Measurements from ENCODE around the gene PLET1. TPM values are rescaled to one million over a fixed set of nuclear protein-coding genes. Genes with fewer than 3 reads are reported as not detected.

The PLET1 gene
- polyA plus RNA-seq, 4 donors: 0.13 TPM; not detected in 3

DNA sequence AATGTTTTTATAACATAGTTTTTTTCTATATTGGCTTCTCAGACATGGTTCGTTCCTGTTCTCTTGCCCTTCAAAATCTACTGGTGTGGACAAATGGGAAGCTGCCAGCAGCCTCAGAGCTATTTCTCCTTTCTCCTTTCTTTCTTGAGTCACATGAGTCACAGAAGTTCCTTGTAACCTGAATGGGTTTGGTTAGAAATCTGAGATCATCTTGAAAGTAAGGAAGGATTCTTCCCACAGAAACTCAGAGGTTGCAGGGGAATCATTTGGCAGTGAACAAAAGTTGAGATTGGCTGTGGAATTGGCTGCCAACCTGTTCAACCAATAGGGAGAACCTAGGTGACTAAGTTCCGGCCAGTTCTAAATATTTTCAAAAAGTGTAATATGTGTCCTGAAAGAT is 12.5 kb downstream of the PLET1 start:
- DNase-seq (ENCODE audit: low read depth in 4 of 4, low spot score in 2 of 4): no peak

DNA sequence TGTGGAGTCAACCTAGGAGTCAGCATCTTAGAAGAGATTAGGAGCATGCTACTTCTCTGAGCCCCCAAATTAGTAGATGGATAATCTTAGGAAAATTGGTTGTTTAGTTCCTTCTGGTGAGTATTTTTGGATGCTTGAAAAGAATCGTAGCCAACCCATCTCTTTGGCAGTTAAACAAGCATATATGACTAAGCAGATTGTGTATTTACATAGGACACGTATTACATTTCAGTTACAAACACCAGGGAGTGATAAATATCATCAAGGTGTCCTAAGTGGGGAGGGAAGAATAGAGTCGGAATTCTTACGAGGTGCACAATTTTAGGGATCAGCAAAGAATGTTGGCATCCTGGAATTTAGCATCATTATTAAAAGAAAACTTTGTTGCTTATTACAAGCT is 13.5 kb downstream of the PLET1 start:
- DNase-seq (ENCODE audit: low read depth in 4 of 4, low spot score in 2 of 4): no peak

DNA sequence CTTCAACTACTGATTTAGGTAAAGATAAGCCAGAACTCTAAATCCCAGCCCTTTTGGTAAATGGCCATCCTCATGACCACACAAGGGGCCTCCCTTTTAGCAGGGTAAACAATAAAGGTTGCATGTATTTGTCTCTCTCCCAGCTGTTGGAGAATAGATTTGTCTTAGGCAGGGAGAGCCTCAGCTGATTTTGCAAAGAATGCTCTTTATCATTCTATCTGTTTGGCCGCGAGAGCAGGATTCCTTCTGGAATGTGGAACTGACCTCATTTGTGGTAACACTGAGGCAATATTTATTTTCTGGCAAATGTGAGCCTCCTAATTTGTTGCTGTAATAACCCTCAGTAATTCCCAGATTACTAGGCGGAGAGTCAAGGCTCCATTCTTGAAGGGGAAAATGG is 19.2 kb downstream of the PLET1 start:
- no peak for DNase-seq (ENCODE audit: low read depth in 4 of 4, low spot score in 2 of 4)

DNA sequence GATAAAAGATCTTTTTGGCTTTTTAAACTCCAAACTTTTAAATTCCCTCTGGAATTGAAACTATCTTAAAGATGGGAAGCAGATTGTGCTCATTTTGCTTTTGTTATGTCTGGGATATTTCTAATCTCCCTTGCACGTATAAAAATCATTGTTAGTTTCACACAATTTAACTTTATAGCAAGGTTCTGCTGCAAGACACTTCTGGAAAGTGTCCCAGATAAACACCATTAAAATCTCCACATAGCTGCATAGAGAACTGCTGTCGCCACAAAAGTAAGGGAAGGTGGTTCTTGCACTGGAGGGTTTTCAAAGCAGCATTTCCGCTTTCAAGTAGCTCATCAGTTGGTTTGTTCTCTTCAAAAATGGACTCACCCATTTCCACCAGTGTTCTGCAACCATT is 22.6 kb downstream of the PLET1 start:
- no peak for DNase-seq (ENCODE audit: low read depth in 4 of 4, low spot score in 2 of 4)

GRCh38 chr11:112237451-112237850 is 23.2 kb downstream of the PLET1 start:
- DNase-seq (ENCODE audit: low read depth in 4 of 4, low spot score in 2 of 4): no peak

DNA sequence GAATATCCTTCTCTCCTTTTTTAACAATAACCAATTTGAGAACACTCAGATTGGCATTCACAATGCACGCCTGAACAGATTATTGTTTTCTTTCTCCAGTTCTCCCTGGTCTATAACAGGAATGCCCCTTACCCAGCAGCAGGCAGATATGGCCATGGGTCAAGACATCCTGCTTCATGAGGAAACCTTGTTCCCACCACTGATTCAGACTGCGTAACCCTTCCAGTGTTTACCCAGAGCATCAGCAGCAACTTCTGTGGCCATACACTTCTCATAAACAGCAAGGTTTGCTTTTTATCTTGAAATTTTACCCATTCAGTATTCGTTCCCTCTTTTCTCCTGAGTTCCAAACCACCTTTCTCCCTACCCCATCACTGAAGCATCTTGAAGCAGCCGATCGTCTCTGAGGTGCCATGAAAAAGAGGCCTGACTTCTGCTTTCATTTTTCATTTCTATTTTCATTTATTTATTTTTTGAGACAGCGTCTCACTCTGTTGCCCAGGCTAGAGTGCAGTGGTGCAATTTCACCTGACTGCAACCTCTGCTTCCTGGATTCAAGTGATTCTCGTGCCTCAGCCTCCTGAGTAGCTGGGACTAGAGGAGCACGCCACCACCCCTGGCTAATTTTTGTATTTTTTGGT is 24.8 kb downstream of the PLET1 start:
- DNase-seq (ENCODE audit: low read depth in 4 of 4, low spot score in 2 of 4): no peak

GRCh38 chr11:112231952-112232351 is 28.7 kb downstream of the PLET1 start:
- no peak for DNase-seq (ENCODE audit: low read depth in 4 of 4, low spot score in 2 of 4)

- DNase-seq (ENCODE audit: low read depth in 4 of 4, low spot score in 2 of 4): no peak
These were observed 30.8 kb downstream of the PLET1 start for GRCh38 chr11:112229746-112230433.

DNA sequence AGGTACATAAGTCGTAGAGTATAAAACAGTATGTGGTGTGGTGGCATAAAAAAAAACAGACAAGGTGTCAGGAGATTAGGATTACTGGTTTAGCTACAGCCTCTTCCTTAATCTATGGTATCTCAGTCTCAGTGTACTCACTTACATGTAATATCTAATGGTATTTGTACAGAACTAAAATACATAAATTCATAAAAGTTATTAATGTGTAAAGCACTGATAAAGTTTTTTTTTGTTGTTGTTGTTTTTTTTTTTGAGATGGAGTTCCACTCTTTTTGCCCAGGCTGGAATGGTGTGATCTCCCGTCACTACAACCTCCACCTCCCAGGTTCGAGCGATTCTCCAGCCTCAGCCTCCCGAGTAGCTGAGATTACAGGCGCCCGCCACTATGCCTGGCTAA is 31.5 kb downstream of the PLET1 start:
- DNase-seq (ENCODE audit: low read depth in 4 of 4, low spot score in 2 of 4): no peak

DNA sequence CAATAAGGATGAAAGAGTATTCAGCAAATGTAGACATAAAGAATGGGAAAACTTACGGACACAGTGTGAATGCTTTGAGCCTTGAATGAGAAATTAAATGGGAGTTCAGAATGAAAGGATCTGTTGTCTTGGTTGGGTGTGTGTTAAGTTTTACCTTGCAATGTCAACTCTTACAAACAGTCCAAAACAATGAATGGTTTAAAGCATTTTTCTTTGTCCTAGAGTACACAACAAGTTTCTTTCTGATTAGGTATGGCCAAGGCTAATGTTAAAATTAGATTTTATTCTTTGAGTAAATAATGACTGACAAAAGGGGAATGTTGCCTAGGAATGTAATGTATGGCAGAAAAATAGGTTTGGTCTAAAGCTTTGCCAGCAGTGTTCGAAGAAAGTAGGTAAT is 32.0 kb downstream of the PLET1 start:
- no peak for DNase-seq (ENCODE audit: low read depth in 4 of 4, low spot score in 2 of 4)

- no peak for DNase-seq (ENCODE audit: low read depth in 4 of 4, low spot score in 2 of 4)
These were observed 33.2 kb downstream of the PLET1 start for GRCh38 chr11:112227471-112227870.

GRCh38 chr11:112226831-112227401 is 33.7 kb downstream of the PLET1 start:
- no peak for DNase-seq (ENCODE audit: low read depth in 4 of 4, low spot score in 2 of 4)

DNA sequence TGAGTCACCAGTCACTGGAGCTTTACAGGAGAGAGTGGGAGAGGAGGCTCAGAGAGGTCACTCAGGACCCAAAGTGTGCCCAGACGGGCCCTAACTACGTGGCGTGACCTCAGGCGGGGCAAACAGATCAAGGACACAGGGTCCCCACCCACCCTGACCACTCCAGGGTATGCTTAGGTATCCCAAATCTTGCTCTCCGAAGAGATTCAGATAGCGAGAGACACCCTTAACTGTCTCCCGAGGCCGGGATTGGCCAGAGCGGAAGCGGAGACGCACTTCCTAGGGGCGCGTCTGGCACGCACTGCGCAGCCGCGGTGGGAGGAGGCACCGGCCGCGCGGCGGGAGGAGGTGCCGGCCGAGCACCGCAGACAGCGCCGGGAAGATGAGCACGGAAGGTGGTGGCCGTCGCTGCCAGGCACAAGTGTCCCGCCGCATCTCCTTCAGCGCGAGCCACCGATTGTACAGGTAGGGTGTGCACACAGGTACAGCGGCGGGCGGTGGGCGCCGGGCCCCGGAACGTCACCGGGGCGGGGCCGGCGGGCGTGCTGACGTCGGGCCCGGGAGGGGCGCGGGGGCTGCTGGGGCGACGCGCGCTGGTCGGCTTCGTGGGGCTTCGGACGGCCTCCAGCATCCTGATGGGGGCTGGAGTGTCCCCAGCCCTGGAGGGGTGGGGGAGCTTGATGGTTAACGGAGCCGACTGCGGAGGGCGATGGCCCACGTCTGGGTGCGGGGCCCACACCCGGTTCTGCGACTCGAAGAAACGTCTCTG is 34.4 kb downstream of the PLET1 start, which contains the start of gene PTS:
Gene PTS (plus strand): TSS at position 367 of the 769 bp plus-strand sequence. CDS start 16 bp downstream, at position 383.
- peak; percentile 71 to 85 (median 78) for DNase-seq (ENCODE audit: low read depth in 4 of 4, low spot score in 2 of 4)

GRCh38 chr11:112225753-112226061 is 35.0 kb downstream of the PLET1 start:
- DNase-seq (ENCODE audit: low read depth in 4 of 4, low spot score in 2 of 4): no peak

DNA sequence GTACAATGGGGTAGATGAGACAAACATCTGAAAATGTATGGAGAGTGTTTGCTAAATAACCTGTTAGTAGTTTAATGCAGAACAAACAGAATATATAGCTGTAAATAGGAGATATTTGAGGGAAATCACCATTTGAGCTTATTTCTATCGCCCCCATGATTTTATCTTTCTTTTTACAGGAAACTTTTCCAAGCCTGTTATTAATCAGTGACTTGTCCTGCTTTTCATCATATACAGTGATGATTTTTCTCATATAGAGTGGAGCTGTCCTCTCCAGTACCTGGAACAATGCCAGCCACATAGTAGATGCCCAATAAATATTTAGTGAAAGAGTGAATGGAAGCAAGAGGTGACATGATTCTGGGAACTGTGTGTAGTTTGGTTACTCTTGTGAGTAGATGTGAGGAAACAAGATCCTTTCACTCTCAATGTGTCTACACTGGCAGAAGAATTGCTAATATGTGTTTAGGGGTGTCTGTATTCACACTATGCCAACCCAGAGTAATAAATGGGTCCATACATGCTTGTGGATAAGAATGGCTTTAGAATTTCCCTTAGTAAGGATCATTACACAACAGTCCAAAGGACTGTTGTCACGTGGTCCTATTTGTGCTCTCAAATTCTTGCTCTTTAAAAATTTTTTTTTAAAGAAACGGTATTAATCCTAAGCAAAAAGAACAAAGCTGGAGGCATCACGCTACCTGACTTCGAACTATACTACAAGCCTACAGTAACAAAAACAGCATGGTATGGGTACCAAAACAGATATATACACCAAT is 36.7 kb downstream of the PLET1 start:
- DNase-seq (ENCODE audit: low read depth in 4 of 4, low spot score in 2 of 4): no peak

DNA sequence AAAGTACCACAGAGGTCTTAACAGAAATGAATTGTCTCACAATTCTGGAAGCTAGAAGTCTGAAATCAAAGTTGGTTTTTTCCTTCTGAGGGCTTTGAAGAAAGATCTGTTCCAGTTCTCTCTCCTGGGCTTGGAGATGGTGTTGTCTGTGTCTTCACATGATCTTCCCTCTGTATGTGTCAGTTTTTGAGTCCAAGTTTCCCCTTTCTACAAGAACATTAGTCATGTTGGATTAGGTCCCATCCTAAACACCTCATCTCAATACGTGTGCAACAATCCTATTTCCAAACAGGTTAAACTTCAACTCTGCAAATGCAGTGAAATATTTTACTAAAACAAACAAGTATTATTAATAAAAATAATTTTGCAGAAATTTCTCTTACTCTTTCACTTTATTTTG is 37.5 kb downstream of the PLET1 start:
- no peak for DNase-seq (ENCODE audit: low read depth in 4 of 4, low spot score in 2 of 4)

- no peak for DNase-seq (ENCODE audit: low read depth in 4 of 4, low spot score in 2 of 4)
These were observed 38.4 kb downstream of the PLET1 start for GRCh38 chr11:112222303-112222702.

- no peak for DNase-seq (ENCODE audit: low read depth in 4 of 4, low spot score in 2 of 4)
These were observed 39.3 kb downstream of the PLET1 start for GRCh38 chr11:112221274-112221835.

DNA sequence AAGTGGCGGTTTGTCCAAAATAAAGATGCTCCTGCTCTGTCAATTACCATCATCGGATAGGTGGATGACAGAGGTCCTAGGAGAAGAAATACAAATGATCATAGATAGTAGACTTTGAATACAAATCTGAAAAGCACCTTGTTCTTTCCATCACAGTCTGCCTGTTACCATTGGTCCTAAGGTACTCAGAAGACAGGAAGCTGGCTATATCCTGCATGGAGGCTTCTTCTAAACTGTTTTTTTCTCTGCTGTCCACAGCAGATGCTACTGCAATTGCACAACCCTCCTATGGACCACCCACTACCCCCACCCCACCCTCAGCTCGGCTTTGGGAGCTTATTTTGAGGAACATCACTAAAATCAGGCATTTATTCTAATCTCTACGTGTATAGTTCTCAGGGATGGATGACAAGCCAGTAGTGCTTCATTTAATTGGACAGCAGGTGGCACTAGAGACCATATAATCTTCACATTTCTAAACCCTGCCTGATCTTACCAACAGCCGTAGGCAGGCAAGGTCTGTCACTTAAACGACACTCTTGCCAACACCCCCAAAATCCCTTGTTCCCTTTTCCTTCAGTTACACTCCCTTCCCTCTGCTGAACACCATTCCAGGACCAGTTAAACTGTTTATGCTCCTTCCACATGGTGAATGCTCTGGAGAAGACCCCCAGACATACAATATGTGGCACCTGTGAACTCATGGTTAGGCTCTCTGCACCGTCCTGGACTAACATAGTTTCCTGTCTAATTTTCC is 41.0 kb downstream of the PLET1 start:
- peak in 3 of 4 donors; percentile 50 to 72 (median 61) for DNase-seq (ENCODE audit: low read depth in 4 of 4, low spot score in 2 of 4)
